Stimulated activated CD8-positive, alpha-beta memory T cell treated with anti-CD3 and anti-CD28 coated beads, Interleukin-7, amount 100 ng/mL, for 24 hours (primary cell): Measurements from ENCODE around the gene G2E3.

Source experiments
- DNase-seq: peaks from one replicate; pipeline ENCODE4 v3.0.0-alpha.2; 2020; ENCODE audit warnings: low read depth

G2E3 gene

GRCh38 chr14:30656190-30656632, 97.3 kb downstream of the G2E3 start:
- no peak for DNase-seq

GRCh38 chr14:30657050-30657449, 98.1 kb downstream of the G2E3 start:
- DNase-seq, result no peak

- DNase-seq, result no peak
These were observed 98.7 kb downstream of the G2E3 start for GRCh38 chr14:30657606-30658163.

- DNase-seq, result no peak
These were observed 99.7 kb downstream of the G2E3 start for GRCh38 chr14:30658645-30659044.

GRCh38 chr14:30669594-30669993, 110.6 kb downstream of the G2E3 start:
- no peak for DNase-seq
